KMS-11 (cell line): Measurements from ENCODE around the gene EMD.

Source experiments
- H2AFZ ChIP-seq: fragments of 200-600 bp; sonication (generic); 2 replicates; pipeline ENCODE4 v1.6.1; 2016; ENCODE audit warnings: antibody characterized with exemption, mixed run types, low read depth
- H3K27ac ChIP-seq: fragments of 200-600 bp; sonication (generic); 2 replicates; pipeline ENCODE4 v1.6.1; 2016; ENCODE audit warnings: mild to moderate bottlenecking, mixed run types
- H3K27me3 ChIP-seq: fragments of 200-600 bp; sonication (generic); 2 replicates; pipeline ENCODE4 v1.6.1; 2017; ENCODE audit warnings: mild to moderate bottlenecking, low read depth, mixed run types, moderate library complexity; ENCODE audit not compliant: insufficient read depth
- H3K36me3 ChIP-seq: fragments of 200-600 bp; sonication (generic); 2 replicates; pipeline ENCODE4 v1.6.1; 2017; ENCODE audit warnings: mild to moderate bottlenecking, mixed run types; ENCODE audit not compliant: insufficient read depth
- H3K4me1 ChIP-seq: fragments of 200-600 bp; sonication (generic); 2 replicates; pipeline ENCODE4 v1.6.1; 2016; ENCODE audit warnings: mild to moderate bottlenecking, low read depth, mixed run types; ENCODE audit not compliant: poor library complexity, severe bottlenecking
- H3K4me2 ChIP-seq: fragments of 200-600 bp; sonication (generic); 2 replicates; pipeline ENCODE4 v1.7.0; 2016; ENCODE audit warnings: mild to moderate bottlenecking, mixed run types
- H3K4me3 ChIP-seq: fragments of 200-600 bp; sonication (generic); IDR thresholded peaks from 2 replicates; pipeline ENCODE4 v1.6.1; 2017; ENCODE audit warnings: low read depth, low read length, mixed read lengths; ENCODE audit not compliant: insufficient read depth
- H3K79me2 ChIP-seq: fragments of 200-600 bp; sonication (generic); 2 replicates; pipeline ENCODE4 v1.6.1; 2016; ENCODE audit warnings: low read depth, mixed run types; ENCODE audit not compliant: insufficient read depth
- H3K9ac ChIP-seq: fragments of 200-600 bp; sonication (generic); 2 replicates; pipeline ENCODE4 v1.6.1; 2016; ENCODE audit warnings: mild to moderate bottlenecking, mixed run types
- H4K20me1 ChIP-seq: fragments of 200-600 bp; sonication (generic); 2 replicates; pipeline ENCODE4 v1.6.1; 2016; ENCODE audit warnings: mild to moderate bottlenecking, mixed run types; ENCODE audit not compliant: insufficient read depth
- TF ChIP-seq, protein P1 (sequence below): fragments of 200-600 bp; sonication (generic); conservative IDR thresholded peaks from 2 replicates; pipeline ENCODE4 v1.6.1; 2017; ENCODE audit warnings: low read depth, mild to moderate bottlenecking, antibody characterized with exemption, low read length, moderate library complexity, mixed read lengths

EMD gene

DNA sequence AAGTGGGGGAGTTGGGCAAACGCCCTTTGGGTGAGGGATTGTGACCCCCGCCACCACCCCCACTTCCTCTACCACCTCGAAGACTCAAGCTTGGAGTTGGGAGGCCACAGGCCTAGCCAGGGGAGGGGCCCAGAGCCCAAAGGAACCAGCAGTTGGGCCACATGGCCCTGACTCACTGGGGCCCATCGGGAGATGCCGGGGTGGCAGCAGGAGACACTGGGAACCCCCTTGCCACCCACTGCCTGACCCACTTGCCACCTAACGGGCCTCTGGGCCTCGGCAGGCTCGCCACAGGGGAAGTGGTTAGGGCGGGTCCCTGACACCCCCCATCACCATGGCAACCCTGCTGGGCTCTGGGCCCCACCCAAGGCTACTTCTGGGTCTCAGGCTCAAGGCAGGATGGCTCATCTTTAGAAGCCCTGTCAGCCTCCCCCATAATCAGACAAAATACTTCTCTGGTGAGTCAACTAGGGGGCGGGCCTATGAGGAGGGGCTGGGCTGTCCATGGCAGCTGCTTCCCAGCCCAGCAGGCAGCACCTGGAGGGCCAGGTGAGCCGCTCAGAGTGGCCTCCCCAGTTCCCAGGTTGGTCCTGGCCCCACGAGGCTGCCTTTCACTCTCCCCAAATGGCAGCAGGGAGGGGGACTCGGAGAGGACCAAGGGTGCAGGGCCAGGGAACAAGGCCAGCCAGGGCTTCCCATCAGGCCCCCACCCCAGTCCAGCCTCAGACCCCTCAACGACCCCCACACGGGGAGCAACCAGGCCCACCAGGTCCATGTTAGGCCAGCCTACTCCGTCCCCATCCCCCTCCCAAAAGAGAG, 10.3 kb upstream of the EMD start:
- H2AFZ ChIP-seq: no peak overlapping the region
- H3K27ac ChIP-seq: peak overlapping the region; percentile 54
- H3K4me1 ChIP-seq: peaks cover 35% of the 10 kb centered on the region
- no peaks in the 10 kb centered on the region for H4K20me1 ChIP-seq
- peak overlapping the region; percentile 48; the same call in 1 of the 2 replicates for H3K4me2 ChIP-seq
- peak overlapping the region; percentile 69; the same call in 1 of the 2 replicates for H3K9ac ChIP-seq
- no peaks in the 10 kb centered on the region; the same call in 1 of the 2 replicates for H3K36me3 ChIP-seq
- peaks cover 44% of the 10 kb centered on the region for H3K79me2 ChIP-seq
- no peak overlapping the region for H3K4me3 ChIP-seq
- no peaks in the 10 kb centered on the region for H3K27me3 ChIP-seq
- TF ChIP-seq, protein P1, sequence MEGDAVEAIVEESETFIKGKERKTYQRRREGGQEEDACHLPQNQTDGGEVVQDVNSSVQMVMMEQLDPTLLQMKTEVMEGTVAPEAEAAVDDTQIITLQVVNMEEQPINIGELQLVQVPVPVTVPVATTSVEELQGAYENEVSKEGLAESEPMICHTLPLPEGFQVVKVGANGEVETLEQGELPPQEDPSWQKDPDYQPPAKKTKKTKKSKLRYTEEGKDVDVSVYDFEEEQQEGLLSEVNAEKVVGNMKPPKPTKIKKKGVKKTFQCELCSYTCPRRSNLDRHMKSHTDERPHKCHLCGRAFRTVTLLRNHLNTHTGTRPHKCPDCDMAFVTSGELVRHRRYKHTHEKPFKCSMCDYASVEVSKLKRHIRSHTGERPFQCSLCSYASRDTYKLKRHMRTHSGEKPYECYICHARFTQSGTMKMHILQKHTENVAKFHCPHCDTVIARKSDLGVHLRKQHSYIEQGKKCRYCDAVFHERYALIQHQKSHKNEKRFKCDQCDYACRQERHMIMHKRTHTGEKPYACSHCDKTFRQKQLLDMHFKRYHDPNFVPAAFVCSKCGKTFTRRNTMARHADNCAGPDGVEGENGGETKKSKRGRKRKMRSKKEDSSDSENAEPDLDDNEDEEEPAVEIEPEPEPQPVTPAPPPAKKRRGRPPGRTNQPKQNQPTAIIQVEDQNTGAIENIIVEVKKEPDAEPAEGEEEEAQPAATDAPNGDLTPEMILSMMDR: no peak

- H3K79me2 ChIP-seq: peaks cover 44% of the 10 kb centered on the region
- peak overlapping the region; percentile 69 for H3K9ac ChIP-seq
- peak overlapping the region; percentile 57 for H3K4me2 ChIP-seq
- no peak overlapping the region for H3K4me3 ChIP-seq
- no peaks in the 10 kb centered on the region; the same call in 1 of the 2 replicates for H3K36me3 ChIP-seq
- H2AFZ ChIP-seq: no peak overlapping the region
- H3K27ac ChIP-seq: peak overlapping the region; percentile 74
- peaks cover 38% of the 10 kb centered on the region for H3K4me1 ChIP-seq
- no peaks in the 10 kb centered on the region for H4K20me1 ChIP-seq
- TF ChIP-seq, protein P1: no peak
- no peaks in the 10 kb centered on the region for H3K27me3 ChIP-seq
Observed at GRCh38 chrX:154369449-154370299, 9.4 kb upstream of the EMD start.

DNA sequence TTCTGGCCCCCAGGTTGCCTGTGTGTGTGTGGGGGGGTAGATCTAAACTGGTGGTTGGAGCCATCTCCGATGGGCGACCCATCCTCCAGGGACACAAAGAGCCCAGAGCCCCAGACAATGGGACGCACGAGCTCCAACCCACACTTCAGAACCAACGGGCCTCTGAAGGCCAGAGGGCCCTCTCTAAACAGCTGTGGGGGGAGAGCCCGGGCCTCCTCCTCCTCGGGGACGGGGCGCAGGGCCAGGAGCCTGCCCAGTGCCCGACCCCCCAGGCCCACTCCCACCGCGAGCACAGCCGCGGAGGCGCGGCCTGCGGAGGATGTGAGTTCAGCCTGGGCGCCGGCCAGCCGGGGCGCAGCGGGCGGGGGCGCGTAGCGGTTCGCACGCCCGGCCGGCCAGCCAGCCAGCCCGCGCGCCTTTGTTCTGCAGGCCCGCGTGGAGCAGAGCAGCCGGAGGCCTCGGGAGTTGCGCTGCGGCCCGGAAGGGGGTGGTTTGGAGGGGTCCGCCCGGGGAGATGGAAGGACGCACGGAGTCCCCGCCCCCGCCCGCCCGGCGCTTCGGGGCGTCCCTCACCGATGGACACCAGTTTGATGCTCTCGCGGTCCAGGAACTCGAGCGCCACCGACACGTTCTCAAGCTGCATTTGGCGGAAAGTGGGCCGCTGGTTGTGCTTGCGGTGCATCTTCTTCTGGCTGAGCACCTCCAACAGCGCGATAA, 8.6 kb upstream of the EMD start:
- TF ChIP-seq, protein P1: no peak
- H3K79me2 ChIP-seq: peaks cover 44% of the 10 kb centered on the region
- peak overlapping the region; percentile 69 for H3K9ac ChIP-seq
- H3K36me3 ChIP-seq: no peaks in the 10 kb centered on the region; the same call in 1 of the 2 replicates
- no peaks in the 10 kb centered on the region for H4K20me1 ChIP-seq
- H3K4me3 ChIP-seq: no peak overlapping the region
- peaks cover 38% of the 10 kb centered on the region for H3K4me1 ChIP-seq
- peak overlapping the region; percentile 57; the same call in 1 of the 2 replicates for H3K4me2 ChIP-seq
- no peaks in the 10 kb centered on the region for H3K27me3 ChIP-seq
- H2AFZ ChIP-seq: no peak overlapping the region
- peak overlapping the region; percentile 74 for H3K27ac ChIP-seq
